Trophoblast cell (in vitro differentiated cells and primary cell): ENCODE results near the gene CEBPE.

Experiments used
- DNase-seq, 2 donors: peaks; one replicate each; pipeline ENCODE4 v3.0.0-alpha.2; 2016
- H2AFZ ChIP-seq: 2 replicates; pipeline ENCODE4 v1.6.1; 2013; ENCODE audit warnings: low read length, moderate library complexity, mild to moderate bottlenecking; ENCODE audit not compliant: insufficient read depth, poor library complexity
- H2AK5ac ChIP-seq: 2 replicates; pipeline ENCODE4 v1.6.1; 2013; ENCODE audit warnings: mild to moderate bottlenecking, low read length
- H2BK120ac ChIP-seq: 2 replicates; pipeline ENCODE4 v1.6.1; 2013; ENCODE audit warnings: low read length, mild to moderate bottlenecking, moderate library complexity; ENCODE audit not compliant: insufficient read depth, poor library complexity
- H2BK12ac ChIP-seq: 2 replicates; pipeline ENCODE4 v1.6.1; 2013; ENCODE audit warnings: mild to moderate bottlenecking, low read length, moderate library complexity
- H2BK5ac ChIP-seq: 2 replicates; pipeline ENCODE4 v1.6.1; 2013; ENCODE audit warnings: low read length, low read depth, moderate library complexity, mild to moderate bottlenecking; ENCODE audit not compliant: poor library complexity
- H3K14ac ChIP-seq: 2 replicates; pipeline ENCODE4 v1.6.1; 2013; ENCODE audit warnings: mild to moderate bottlenecking, low read length
- H3K18ac ChIP-seq: 2 replicates; pipeline ENCODE4 v1.6.1; 2013; ENCODE audit warnings: mild to moderate bottlenecking, low read length
- H3K23ac ChIP-seq: 2 replicates; pipeline ENCODE4 v1.6.1; 2013; ENCODE audit warnings: low read length
- H3K27ac ChIP-seq: 2 replicates; pipeline ENCODE4 v1.5.1; 2013; ENCODE audit warnings: low read depth, mild to moderate bottlenecking, inconsistent platforms, low read length, moderate library complexity
- H3K27me3 ChIP-seq: 2 replicates; pipeline ENCODE4 v1.6.1; 2013; ENCODE audit warnings: inconsistent platforms, mild to moderate bottlenecking, low read length, moderate library complexity; ENCODE audit not compliant: insufficient read depth
- H3K36me3 ChIP-seq, 2 experiments: 1 replicate in 1 of 2; 2 replicates in 1 of 2; pipeline ENCODE4 v1.6.1; 2013; ENCODE audit warnings: low read length in 2 of 2, mild to moderate bottlenecking in 2 of 2, moderate library complexity in 1 of 2; ENCODE audit not compliant: insufficient read depth in 2 of 2, control insufficient read depth in 1 of 2
- H3K4ac ChIP-seq: 2 replicates; pipeline ENCODE4 v1.6.1; 2013; ENCODE audit warnings: low read depth, mild to moderate bottlenecking, low read length, moderate library complexity
- H3K4me1 ChIP-seq, 2 experiments: 1 replicate in 1 of 2; 2 replicates in 1 of 2; pipeline ENCODE4 v1.6.1; 2013; ENCODE audit warnings: low read length in 2 of 2, mild to moderate bottlenecking in 2 of 2, moderate library complexity in 1 of 2; ENCODE audit not compliant: insufficient read depth in 2 of 2, control insufficient read depth in 1 of 2
- H3K4me2 ChIP-seq: 2 replicates; pipeline ENCODE4 v1.6.1; 2013; ENCODE audit warnings: inconsistent platforms, mild to moderate bottlenecking, low read length, moderate library complexity
- H3K4me3 ChIP-seq: 2 replicates; pipeline ENCODE4 v1.5.1; 2013; ENCODE audit warnings: mild to moderate bottlenecking, low read depth, low read length, inconsistent platforms
- H3K79me1 ChIP-seq: one replicate; pipeline ENCODE4 v1.6.1; 2013; ENCODE audit warnings: low read length
- H3K79me2 ChIP-seq: 2 replicates; pipeline ENCODE4 v1.6.1; 2013; ENCODE audit warnings: low read length, mild to moderate bottlenecking; ENCODE audit not compliant: control insufficient read depth, insufficient read depth, poor library complexity
- H3K9ac ChIP-seq: 2 replicates; pipeline ENCODE4 v1.6.1; 2013; ENCODE audit warnings: mild to moderate bottlenecking, low read length
- H3K9me3 ChIP-seq: 2 replicates; pipeline ENCODE4 v1.6.1; 2013; ENCODE audit warnings: low read depth, mild to moderate bottlenecking, control low read depth, inconsistent platforms, low read length; ENCODE audit not compliant: insufficient read depth
- H4K12ac ChIP-seq: 2 replicates; pipeline ENCODE4 v1.6.1; 2013; ENCODE audit warnings: low read depth, mild to moderate bottlenecking, low read length, moderate library complexity
- H4K8ac ChIP-seq: 2 replicates; pipeline ENCODE4 v1.6.1; 2013; ENCODE audit warnings: low read depth, mild to moderate bottlenecking, low read length, moderate library complexity
- H4K91ac ChIP-seq: one replicate; pipeline ENCODE4 v1.6.1; 2013; ENCODE audit warnings: low read depth, mild to moderate bottlenecking, low read length, moderate library complexity
- WGBS: extraction: QIAGEN DNeasy Blood & Tissue Kit; methylation state at CpG from one replicate; pipeline ENCODE4 v1.1.7; 2013; ENCODE audit warnings: missing lambda C conversion rate; ENCODE audit not compliant: insufficient read length, insufficient coverage; ENCODE audit errors: extremely low coverage; 5-methylcytosine and 5-hydroxymethylcytosine counted together

CEBPE gene

GRCh38 chr14:23071921-23072539, 47.0 kb downstream of the CEBPE start:
- Histone ChIP-seq H3K14ac (no peak overlapping the region), H3K9ac (no peak overlapping the region), H4K91ac (peak overlapping the region; percentile 29), H3K18ac (no peak overlapping the region), H3K4me1 (peaks cover 21 to 22% of the 10 kb centered on the region in 2 experiments), H4K12ac (no peak overlapping the region), H2AFZ (no peak overlapping the region), H3K36me3 (peaks cover 19 to 44% of the 10 kb centered on the region in 2 experiments), H3K4me3 (no peak overlapping the region), H2BK120ac (no peak overlapping the region), H4K8ac (no peak overlapping the region), H3K9me3 (no peaks in the 10 kb centered on the region), H3K79me2 (peaks cover 14% of the 10 kb centered on the region), H2AK5ac (no peak overlapping the region), H3K23ac (no peak overlapping the region), H3K79me1 (peaks cover 13% of the 10 kb centered on the region), H3K4me2 (peak overlapping the region; percentile 56), H3K27ac (peak overlapping the region; percentile 54), H2BK12ac (no peak overlapping the region), H2BK5ac (no peak overlapping the region), H3K27me3 (no peaks in the 10 kb centered on the region), H3K4ac (no peak overlapping the region)
- peak; percentile 54 to 69 for DNase-seq
- no CpG with 5 or more reads among the region's 5 CpGs for WGBS

- Histone ChIP-seq H3K23ac (no peak overlapping the region), H2BK120ac (peak overlapping the region; percentile 67), H2AFZ (peak overlapping the region; percentile 8), H3K36me3 (peaks cover 24 to 47% of the 10 kb centered on the region in 2 experiments), H2AK5ac (peak overlapping the region; percentile 8), H3K14ac (peak overlapping the region; percentile 90), H3K4me2 (peak overlapping the region; percentile 64), H3K27me3 (no peaks in the 10 kb centered on the region), H3K4me3 (peak overlapping the region; percentile 84), H3K4ac (peak overlapping the region; percentile 85), H2BK12ac (no peak overlapping the region), H3K27ac (peak overlapping the region; percentile 78), H3K79me2 (peaks cover 14% of the 10 kb centered on the region), H3K79me1 (peaks cover 13% of the 10 kb centered on the region), H2BK5ac (peak overlapping the region; percentile 60), H3K18ac (peak overlapping the region; percentile 78), H3K4me1 (peaks cover 18% of the 10 kb centered on the region in 2 experiments), H3K9ac (peak overlapping the region; percentile 91), H3K9me3 (no peaks in the 10 kb centered on the region), H4K8ac (peak overlapping the region; percentile 38), H4K12ac (peak overlapping the region; percentile 75), H4K91ac (peak overlapping the region; percentile 84)
- WGBS, result 100% methylated on average over 1 of the region's 14 CpGs
- DNase-seq, result peak; percentile 79 to 80
These were observed 47.7 kb downstream of the CEBPE start for GRCh38 chr14:23071244-23071920.

DNA sequence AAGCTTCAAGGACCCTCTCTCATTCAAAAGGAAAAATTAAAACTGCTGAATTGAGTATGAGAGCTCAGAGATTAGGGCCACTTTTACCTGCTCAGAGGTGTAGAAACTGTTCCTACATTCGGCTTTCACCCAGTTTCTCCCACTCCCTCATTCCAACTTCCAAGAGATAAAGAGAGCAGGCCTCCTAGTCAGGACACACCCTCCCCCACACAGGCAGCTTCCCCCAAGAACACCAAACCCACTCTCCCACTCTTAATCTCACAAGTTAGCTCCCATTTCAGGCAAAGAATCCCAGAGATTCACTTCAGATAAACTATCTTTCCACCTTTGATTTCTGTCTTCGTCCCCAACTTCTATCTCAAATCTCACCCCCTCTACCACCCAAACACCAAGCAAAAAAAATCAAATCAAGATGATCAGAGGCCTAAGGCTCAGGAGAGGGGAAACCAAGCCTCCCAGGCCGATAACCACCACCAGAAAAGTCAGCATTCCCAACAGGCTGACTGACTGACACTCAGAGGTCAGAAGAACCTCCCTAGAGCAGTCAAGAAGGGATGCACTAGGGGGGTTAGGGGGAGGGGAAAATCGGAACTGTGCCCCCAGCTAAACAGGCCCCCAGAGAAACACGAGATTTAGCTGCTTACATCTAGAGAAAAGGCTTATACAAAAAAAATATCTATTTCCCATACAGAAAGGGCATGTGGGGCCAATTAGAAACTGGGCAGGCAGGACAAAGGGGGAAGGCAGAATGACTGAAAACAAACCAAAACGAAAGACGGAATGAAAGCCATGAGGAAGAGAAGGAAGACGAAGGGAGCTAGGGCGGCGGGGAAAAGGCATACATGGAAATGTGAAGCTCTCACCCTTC, 48.6 kb downstream of the CEBPE start:
- peak overlapping the region; percentile 22 for H3K14ac ChIP-seq
- peak overlapping the region; percentile 36 for H4K91ac ChIP-seq
- peaks cover 10% of the 10 kb centered on the region for H3K79me1 ChIP-seq
- peak overlapping the region; percentile 78 for H3K27ac ChIP-seq
- H2BK5ac ChIP-seq, result peak overlapping the region; percentile 23
- peaks cover 27 to 51% of the 10 kb centered on the region in 2 experiments for H3K36me3 ChIP-seq
- no peaks in the 10 kb centered on the region for H3K9me3 ChIP-seq
- H3K18ac ChIP-seq, result no peak overlapping the region
- H3K23ac ChIP-seq, result no peak overlapping the region
- H3K9ac ChIP-seq, result peak overlapping the region; percentile 81
- H2AFZ ChIP-seq, result no peak overlapping the region
- H2BK120ac ChIP-seq, result peak overlapping the region; percentile 16
- H2BK12ac ChIP-seq, result no peak overlapping the region
- peak overlapping the region; percentile 1 for H2AK5ac ChIP-seq
- no peak overlapping the region for H4K12ac ChIP-seq
- no peaks in the 10 kb centered on the region for H3K27me3 ChIP-seq
- H3K79me2 ChIP-seq, result peaks cover 14% of the 10 kb centered on the region
- H3K4me2 ChIP-seq, result peak overlapping the region; percentile 64
- peak overlapping the region; percentile 12 for H3K4ac ChIP-seq
- peaks cover 13% of the 10 kb centered on the region in 2 experiments for H3K4me1 ChIP-seq
- peak in 1 of 2 donors; percentile 18 for DNase-seq
- WGBS, result 100% methylated on average over 1 of the region's 10 CpGs
- H3K4me3 ChIP-seq, result peak overlapping the region; percentile 63
- peak overlapping the region; percentile 40 for H4K8ac ChIP-seq

DNA sequence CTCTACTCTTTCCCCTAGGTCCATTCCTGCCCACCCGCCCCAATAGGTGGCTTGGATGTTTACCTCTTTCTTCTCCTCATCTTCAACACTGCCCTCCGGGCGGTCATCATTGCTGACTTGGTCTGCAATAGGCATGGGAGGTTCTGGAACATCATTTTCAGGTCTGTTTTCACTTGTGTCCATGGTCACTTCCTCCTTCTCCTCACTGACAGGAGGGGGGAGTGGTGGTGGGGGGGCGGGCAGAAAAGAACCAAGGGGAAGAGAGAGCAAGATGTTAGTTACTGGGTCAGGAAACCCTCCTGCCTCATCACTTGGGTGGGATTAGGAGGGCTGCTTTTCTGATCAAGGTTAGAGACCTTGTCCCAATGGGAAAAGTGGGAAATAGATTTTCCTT, 49.6 kb downstream of the CEBPE start:
- Histone ChIP-seq H3K4me1 (peaks cover 13 to 14% of the 10 kb centered on the region in 2 experiments), H3K14ac (no peak overlapping the region), H4K8ac (no peak overlapping the region), H3K4ac (no peak overlapping the region), H3K9me3 (no peaks in the 10 kb centered on the region), H2AFZ (no peak overlapping the region), H2BK120ac (no peak overlapping the region), H3K27ac (peak overlapping the region; percentile 18), H3K4me3 (no peak overlapping the region), H4K91ac (no peak overlapping the region), H3K4me2 (peak overlapping the region; percentile 52), H4K12ac (no peak overlapping the region), H3K79me2 (peaks cover 14% of the 10 kb centered on the region), H3K36me3 (peaks cover 27 to 52% of the 10 kb centered on the region in 2 experiments), H3K9ac (no peak overlapping the region), H2BK5ac (no peak overlapping the region), H3K23ac (no peak overlapping the region), H3K18ac (no peak overlapping the region), H3K27me3 (no peaks in the 10 kb centered on the region), H2AK5ac (no peak overlapping the region), H2BK12ac (no peak overlapping the region), H3K79me1 (peaks cover 10% of the 10 kb centered on the region)
- no CpG with 5 or more reads among the region's 4 CpGs for WGBS
- DNase-seq, result no peak
